ENCODE results near the gene TICRR.
A peak's percentile ranks its signal among the peaks of the same experiment; 100 is the strongest.
"Not testable (repeated sequence)": the region's sequence is repeated elsewhere in the genome, so short reads cannot be mapped to it uniquely, and the experiment has no call there.

The TICRR gene, protein sequence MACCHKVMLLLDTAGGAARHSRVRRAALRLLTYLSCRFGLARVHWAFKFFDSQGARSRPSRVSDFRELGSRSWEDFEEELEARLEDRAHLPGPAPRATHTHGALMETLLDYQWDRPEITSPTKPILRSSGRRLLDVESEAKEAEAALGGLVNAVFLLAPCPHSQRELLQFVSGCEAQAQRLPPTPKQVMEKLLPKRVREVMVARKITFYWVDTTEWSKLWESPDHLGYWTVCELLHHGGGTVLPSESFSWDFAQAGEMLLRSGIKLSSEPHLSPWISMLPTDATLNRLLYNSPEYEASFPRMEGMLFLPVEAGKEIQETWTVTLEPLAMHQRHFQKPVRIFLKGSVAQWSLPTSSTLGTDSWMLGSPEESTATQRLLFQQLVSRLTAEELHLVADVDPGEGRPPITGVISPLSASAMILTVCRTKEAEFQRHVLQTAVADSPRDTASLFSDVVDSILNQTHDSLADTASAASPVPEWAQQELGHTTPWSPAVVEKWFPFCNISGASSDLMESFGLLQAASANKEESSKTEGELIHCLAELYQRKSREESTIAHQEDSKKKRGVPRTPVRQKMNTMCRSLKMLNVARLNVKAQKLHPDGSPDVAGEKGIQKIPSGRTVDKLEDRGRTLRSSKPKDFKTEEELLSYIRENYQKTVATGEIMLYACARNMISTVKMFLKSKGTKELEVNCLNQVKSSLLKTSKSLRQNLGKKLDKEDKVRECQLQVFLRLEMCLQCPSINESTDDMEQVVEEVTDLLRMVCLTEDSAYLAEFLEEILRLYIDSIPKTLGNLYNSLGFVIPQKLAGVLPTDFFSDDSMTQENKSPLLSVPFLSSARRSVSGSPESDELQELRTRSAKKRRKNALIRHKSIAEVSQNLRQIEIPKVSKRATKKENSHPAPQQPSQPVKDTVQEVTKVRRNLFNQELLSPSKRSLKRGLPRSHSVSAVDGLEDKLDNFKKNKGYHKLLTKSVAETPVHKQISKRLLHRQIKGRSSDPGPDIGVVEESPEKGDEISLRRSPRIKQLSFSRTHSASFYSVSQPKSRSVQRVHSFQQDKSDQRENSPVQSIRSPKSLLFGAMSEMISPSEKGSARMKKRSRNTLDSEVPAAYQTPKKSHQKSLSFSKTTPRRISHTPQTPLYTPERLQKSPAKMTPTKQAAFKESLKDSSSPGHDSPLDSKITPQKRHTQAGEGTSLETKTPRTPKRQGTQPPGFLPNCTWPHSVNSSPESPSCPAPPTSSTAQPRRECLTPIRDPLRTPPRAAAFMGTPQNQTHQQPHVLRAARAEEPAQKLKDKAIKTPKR (N-terminal part only)

DNA sequence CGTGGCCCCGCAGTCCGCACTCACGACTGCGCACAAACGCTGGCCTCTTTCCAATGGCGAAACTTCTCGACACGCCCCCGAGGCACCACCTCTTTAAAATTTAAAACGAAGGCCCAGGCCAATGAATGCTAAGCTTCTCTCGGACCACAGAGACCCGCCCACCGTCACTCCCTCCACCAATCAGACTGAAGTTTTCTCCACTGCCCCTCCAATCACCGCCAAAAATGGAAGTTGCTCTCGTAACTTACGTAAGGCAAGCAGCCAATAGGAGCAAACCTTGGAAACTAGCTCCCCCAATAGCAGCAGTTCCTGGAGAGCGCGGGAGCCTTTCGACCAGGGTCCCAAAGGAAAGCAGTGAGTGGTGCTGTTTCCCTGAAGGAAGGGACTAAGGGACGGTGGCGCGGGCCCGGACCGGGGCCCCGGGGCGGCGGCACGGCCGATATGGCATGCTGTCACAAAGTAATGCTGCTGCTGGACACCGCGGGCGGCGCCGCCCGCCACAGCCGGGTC is at the start of gene TICRR:
Gene TICRR (plus strand): TSS at position 324 of the 510 bp plus-strand sequence. CDS start 118 bp downstream, at position 442.
- DNase-seq = peak; percentile 96

DNA sequence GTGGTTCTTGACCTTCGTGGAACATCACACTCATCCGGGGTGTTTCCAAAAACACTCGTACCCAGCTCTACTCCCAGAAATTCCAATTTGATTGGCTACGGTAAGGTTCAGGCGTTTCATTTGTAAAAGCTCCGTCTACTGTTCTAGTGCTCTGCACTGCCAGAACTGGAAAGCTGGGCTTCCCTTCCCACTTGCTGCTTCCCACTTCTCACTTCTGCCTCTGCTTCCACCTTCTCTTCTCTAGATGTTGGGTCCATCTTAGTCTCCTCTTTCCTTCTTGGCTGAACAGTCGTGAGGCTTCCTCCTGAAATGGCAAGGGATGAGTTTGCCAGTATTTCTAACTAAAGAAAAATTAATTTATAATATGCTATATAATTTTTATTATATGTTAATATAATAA is 49.1 kb upstream of the TICRR start:
- no peak for DNase-seq

DNA sequence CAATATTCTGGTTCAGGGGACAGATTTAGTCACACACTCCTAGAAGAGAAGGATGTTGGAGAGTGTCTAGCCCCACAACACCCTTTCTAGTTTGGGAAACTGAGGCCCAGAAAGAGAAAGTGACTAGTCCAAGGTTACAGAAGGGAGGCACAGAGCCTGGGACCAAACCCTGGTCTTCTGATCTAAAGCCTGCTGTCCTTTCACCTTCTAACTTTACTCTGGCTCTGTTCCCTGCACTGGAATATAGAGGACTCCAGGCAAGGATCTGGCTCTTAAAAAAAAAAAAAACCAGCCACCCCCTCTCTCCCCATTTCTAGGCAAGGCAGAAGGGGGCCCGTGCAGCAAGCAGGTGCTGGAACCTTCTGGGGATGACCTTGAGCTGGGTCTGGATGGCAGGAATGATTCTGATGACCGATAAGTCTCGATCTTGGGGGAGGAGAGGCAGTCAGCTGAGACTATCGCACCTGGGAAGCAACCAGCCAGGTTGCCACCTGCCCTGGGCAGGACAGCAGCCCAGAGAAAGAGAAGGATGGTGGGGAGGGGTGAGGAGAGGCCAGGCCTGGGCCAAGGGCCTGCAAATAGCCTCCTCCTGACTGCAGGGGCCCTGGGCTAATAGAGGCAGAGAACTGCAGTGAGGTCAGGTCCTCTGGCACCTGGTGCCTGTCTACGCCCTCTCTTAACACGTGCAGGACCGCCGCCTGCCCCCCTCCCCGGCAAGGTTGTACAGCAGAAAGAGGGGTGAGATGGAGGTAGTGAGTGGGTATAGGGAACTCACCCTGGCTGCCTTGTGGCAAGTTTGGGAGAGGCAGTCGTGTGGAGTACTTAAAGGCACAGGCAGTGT is 48.4 kb upstream of the TICRR start:
- DNase-seq = no peak

DNA sequence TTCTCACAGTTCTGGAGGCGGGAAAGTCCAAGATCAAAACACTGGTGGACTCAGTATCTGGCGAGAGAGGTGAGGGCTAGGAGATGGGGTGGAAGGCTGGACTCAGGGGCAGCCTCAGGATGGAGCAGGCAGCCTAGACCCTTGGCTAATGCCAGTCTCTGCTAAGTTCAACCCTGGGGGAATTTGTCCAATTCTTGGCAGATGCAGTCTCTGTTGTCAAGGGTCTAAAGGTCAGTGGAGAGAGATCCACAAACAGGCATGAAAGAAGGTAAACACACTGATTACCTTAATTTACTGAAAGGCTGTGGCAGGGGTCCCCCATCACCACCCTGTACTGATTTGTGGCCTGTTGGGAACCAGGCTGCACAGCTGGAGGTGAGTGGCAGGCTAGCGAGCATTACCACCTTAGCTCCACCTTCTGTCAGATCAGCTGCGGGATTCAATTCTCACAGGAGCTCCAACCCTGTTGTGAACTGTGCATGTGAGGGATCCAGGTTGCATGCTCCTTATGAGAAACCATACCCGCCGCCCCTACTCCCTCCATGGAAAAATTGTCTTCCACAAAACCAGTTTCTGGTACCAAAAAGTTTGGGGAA is 46.4 kb upstream of the TICRR start:
- no peak for DNase-seq

DNA sequence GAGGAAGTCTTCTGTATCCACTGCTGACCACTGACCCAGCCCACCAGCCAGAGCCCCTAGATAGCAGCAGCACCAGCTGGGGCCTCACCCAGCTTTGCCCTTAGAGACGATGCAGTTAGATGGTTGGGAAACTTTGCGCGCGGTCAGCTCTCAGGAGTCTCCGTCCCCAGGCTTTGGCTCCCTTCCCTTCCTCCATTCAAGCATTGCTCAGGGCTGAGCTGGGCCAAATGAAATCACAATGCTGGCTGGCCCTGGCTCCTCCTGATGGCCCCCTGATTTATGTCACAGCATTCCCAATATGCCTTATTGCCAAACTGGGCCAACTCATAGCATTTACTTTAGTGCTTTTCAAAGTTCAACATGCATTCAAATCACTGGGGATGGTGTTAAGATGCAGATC is 44.3 kb upstream of the TICRR start:
- DNase-seq = no peak

DNA sequence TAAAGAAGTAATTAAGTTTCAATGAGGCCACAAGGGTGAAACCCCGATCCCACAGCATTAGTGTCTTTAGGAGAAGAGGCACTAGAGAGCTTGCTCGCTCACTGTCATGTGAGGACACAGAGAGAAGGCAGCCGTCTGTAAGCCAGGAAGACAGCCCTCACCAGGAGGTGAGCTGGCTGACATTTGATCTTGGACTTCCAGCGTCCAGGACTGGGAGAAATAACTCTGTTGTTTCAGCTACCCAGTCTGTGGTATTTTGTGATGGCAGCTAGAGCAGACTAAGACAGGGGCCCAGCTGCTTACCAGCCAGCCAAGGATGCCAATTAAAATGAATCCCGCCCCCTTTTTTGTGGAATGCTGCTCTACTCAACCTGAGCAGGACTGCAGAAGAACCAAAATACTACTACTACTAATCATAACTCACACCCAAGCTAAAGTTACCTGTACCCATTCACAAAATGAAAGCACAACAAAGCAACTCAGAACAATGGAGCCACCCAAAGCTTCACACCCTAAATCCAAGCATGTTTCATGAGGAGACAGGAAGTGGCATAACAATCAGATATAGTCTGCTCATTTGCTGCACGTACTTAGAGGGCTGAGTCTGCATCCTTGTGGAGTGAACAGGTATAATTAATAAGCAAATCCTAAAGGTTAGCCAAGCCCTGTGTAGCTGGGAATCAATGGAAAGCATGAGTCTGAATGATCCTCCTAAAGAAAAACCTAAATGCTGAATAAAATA is 43.3 kb upstream of the TICRR start:
- DNase-seq = no peak

DNA sequence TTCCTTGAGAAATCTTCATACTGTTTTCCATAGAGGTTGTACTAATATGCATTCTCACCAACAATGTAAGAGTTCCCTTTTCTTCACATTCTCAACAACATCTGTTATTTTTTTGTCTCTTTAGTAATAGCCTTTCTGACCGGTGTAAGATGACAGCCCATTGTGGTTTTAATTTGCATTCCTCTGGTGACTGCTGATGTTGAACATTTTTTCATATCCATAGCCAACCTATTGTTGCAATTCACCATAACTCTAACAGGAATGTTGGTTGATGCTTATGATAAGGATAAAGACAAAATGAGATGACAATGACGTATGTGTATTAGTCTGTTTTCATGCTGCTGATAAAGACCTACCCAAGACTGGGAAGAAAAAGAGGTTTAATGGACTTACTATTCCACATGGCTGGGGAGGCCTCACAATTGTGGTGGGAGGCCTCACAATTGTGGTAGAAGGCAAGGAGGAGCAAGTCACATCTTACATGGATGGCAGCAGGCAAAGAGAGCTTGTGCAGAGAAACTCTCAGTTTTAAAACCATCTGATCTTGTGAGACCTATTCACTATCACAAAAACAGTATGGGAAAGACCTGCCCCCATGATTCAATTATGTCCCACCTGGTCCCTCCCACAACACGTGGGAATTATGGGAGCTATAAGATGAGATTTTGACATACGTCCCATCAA is 41.3 kb upstream of the TICRR start:
- DNase-seq = no peak

DNA sequence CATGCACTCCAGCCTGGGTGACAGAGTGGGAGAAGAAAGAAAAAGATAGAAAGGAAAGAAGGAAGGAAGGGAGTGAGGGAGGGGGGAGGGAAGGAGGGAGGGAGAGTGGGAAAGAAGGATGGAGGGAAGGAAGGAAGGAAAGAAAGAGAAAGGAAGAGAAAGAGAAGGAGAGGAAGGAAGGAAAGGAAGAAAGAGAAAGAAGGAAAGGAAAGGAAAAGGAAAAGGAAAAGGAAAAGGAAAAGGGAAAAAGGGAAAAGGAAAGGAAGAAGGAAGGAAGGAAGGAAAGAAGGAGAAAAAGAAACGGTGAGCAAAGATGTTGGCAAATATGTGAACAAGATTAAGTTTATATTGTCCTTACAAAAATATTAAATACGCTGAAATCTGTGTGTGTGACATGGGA is 36.2 kb upstream of the TICRR start:
- DNase-seq = no peak

DNA sequence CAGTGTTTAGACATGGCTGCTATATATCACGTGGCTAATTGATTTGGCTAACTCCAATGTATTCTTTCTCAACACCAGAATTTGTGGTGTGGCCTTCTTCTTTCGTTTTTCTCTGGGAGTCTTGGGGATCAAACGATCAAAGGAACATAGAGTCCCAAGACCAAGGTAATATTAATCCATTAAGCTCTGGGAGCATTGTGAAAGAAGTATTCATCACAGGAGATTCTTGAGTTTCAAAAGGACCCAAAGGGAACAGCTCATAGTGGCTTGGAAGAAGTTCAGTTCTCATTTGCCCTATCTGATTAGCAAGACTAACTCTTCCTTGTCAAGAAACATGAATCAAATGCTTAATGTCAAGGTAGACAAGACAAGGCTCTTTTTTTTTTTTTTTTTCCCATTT is 32.9 kb upstream of the TICRR start:
- no peak for DNase-seq

DNA sequence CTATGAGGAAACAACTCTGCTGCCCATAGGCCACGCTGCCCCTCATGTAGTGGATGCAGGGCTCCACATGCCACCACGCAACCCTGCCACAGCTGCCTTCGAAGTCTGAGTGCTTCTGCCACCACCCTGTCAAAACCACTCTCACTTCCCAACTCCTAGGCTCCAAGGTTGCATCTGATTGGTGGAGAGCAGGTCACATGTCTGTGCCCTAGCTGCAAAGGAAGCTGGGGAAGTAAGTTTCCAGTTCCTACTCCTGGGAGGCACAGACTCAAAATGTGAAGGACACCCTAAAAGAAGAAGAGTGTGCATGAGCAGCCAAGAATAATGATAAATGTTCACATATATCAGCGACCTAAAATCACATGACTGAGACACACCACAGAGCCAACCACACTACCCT is 31.9 kb upstream of the TICRR start:
- DNase-seq = no peak

DNA sequence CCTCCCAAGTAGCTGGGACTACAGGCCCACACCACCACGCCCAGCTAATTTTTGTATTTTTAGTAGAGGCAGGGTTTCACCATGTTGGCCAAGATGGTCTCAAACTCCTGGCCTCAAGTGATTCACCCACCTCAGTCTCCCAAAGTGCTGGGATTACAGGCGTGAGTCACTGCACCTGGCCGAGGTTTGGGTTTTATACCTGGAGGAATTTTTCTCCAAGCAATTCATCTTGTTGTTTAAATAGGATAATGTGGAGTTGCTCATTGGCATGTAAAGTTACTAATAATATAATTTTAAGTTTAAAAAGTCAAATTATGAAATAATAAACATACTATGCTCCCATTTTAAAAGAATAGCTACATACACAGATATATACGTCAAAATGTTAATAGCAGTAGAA is 26.1 kb upstream of the TICRR start:
- DNase-seq = not testable (repeated sequence)

DNA sequence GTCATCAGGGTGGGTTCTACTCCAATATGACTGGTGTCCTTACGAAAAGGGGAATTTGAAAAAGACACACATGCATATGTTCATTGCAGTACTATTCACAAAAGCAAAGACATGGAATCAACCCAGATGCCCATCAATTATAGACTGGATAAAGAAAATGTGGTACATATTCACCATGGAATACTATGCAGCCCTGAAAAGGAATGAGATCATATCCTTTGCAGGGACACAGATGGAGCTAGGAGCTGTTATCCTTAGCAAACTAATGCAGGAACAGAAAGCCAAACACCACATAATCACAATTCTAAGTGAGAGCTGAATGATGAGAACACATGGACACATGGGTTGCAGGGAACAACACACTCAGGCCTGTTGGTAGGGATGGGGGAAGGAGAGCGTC is 24.8 kb upstream of the TICRR start:
- DNase-seq = no peak

DNA sequence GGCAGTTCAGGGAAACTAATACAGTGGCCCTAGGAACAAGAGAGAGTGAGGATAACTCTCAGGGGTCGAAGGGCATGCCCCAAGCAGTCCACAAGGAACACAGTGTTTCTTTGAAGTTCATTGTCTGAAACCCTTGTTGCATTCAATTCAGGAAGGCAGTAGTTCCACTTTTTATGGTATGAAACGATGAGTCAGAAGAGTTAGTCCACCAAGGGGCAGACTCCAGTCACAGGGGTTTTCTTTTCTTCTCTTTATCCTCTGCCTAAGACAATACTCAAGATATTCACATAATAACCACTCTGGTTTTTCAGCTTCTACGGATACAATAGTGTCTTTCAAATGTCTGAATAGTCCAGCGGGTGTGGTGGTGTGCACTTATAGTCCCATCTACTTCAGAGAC is 23.7 kb upstream of the TICRR start:
- DNase-seq = no peak

DNA sequence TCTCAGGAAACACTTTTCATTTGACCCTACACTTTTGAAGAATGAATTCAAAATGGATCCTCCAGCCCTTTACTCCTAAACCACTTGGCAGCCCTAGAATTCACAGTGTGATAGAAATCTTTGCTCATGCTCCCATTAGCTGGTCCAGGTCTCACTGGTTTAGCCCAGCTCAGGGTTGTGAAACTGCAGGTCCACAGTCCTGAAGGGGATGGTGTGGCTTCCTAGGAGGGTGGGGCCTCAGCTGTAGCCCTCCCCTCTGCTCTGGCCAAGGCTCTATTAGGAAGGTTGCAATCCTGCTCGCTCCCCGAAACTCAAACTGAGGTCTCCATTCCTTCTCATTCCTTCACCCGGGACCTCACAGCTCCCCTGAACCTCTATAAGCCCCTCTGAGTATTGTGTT is 21.6 kb upstream of the TICRR start:
- DNase-seq = no peak

DNA sequence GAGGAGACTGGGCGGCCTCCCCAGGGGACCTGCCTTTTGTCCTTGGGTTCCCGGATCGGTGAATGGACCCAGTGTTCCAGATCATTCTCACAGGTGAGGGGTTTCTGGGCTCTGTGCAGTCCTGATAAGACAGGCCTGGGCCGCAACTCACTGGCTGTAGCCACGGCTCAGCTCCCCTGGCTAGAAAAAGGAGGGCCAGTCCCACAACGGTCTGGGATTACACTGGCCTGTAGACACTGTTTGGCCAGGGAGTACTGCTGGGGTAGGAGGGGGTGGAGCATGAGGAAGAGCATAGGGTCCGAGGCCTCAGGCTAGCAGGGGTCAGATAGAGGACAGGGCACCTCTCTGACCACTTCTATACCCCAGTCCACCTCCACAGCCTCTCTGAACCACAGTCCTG is 21.0 kb upstream of the TICRR start:
- no peak for DNase-seq

DNA sequence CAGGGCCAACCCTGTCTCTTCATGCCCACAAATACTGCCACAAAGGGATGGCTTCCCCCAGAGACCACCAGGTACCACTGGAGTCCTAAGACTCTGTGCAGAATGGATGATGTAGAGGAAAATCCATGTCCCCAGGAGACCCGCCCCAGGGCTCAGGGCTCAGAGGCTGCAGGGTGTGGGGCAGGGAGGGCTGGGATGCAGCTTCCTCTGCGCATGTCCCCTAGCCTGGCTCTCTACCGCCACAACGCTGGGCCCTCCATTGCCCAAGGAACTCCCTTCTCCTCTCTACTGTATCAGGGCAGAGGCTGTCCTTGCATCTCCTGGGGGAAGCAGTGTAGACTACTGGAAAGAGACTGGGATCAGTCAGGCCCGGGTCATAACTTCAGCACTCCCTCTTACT is 19.5 kb upstream of the TICRR start:
- no peak for DNase-seq

DNA sequence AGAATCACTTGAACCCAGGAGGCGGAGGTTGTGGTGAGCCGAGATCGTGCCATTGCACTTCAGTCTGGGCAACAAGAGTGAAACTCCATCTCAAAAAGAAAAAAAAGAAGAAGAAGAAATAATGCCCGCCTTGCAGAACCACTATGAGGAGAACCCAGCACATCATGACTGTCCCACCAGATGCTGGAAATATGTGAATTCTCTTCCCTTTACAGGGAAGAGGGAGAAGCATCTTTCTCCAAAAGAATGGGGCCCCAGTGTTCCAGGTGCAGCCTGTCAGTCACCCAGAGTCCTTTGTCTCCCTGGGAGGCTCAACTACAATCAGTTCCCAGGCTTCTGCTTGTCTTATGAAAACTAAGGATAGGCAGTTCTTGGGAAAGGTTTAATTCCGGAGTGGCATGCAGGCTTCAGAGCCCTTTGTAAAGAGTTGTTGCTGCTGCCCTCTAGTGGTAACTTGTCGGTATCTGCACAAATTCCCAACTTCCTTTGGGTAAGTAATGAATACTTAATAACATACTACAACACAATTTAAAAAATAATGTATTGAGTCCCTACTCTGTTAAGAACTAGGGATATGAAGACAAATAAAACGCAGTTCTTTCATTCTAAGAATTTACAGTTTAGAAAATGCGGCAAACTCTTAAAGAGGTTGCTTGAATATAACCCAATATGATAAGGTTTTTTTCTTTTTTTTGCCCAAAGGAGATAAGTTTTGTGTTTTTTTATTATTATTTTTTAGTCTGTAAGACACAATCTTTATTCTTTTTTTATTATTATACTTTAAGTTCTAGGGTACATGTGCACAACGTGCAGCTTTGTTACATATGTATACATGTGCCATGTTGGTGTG is 18.6 kb upstream of the TICRR start:
- DNase-seq = peak; percentile 22

DNA sequence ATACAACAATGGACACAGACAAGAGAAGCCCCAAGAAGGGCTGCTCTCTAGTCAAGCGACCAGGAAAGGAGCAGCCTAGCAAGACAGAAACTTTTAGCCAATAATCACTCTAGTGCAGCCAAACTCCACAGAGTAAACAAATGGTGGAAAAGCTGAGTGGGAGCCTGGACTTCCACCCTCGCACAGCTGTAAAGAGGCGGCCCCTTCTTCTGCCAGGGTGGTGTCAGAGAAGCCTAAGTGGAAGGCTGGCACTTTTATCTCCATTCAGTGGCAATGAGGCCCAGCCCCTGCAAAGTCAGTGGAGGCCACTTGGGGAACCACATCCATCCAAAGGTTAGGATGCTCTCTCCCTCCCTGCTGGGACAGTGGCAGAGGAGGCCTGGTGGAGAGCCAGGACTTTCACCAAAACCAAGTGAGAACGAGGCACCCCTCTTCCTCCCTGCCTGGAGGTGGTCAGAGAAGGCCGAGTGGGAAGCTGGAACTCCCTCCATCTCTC is 15.5 kb upstream of the TICRR start:
- DNase-seq = no peak

DNA sequence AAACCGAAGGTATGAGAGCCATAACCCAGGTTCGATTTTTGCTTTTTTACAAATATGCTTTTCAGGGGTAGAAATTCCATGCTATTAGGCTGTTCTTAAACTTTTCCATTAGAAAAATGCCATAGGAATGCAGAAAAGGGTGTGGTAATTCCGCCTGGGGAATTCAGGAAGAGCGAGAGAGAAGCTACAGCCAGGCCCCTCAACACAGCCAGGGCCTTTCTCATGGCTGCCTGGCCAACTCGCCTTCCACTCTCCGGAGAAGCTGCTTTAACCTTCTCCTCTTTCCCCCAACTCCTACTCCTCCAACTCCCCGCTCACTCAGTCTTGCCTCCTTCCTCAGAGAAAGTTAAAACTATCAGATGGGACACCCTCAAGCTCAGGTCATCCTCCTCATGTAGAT is 9.1 kb upstream of the TICRR start:
- no peak for DNase-seq

All from stimulated activated CD4-positive, alpha-beta T cell treated with anti-CD3 and anti-CD28 coated beads, Interleukin-1b, Interleukin-23, amount 100 ng/mL, for 48 hours (primary cell).